Neutrophil (primary cell): ENCODE measurements around the gene ABCA12.
"Not testable (repeated sequence)": the region's sequence is repeated elsewhere in the genome, so short reads cannot be mapped to it uniquely, and the experiment has no call there.

Source experiments
- H3K27ac ChIP-seq: fragments of 200-600 bp; sonication (generic); 2 replicates; pipeline ENCODE4 v1.5.1; 2016; ENCODE audit warnings: mild to moderate bottlenecking, moderate library complexity
- H3K27me3 ChIP-seq: fragments of 200-600 bp; sonication (generic); 2 replicates; pipeline ENCODE4 v1.6.0; 2016; ENCODE audit warnings: mild to moderate bottlenecking
- H3K36me3 ChIP-seq: fragments of 200-600 bp; sonication (generic); 2 replicates; pipeline ENCODE4 v1.5.1; 2017
- H3K4me1 ChIP-seq, 2 experiments: fragments of 200-600 bp in 1 of 2; sonication (generic) in 1 of 2; 1 replicate in 1 of 2; 2 replicates in 1 of 2; pipeline versions ENCODE4 v1.5.1 to v1.6.1; 2013 to 2016; ENCODE audit warnings: low read depth in 1 of 2, low read length in 1 of 2, mild to moderate bottlenecking in 1 of 2, moderate library complexity in 1 of 2; ENCODE audit not compliant: control insufficient read depth in 1 of 2, insufficient read depth in 1 of 2
- H3K4me3 ChIP-seq, 2 experiments: fragments of 200-600 bp in 1 of 2; sonication (generic) in 1 of 2; 1 replicate in 1 of 2; 2 replicates in 1 of 2; pipeline ENCODE4 v1.5.1; 2013 to 2016; ENCODE audit warnings: low read depth in 1 of 2, low read length in 1 of 2, mild to moderate bottlenecking in 1 of 2, moderate library complexity in 1 of 2
- H3K9me3 ChIP-seq: fragments of 200-600 bp; sonication (generic); 2 replicates; pipeline ENCODE4 v1.5.1; 2016
- TF ChIP-seq, protein P1 (sequence below): fragments of 200-600 bp; sonication (generic); IDR thresholded peaks from 2 replicates; pipeline ENCODE4 v1.5.1; 2016; ENCODE audit warnings: antibody characterized with exemption

ABCA12 gene

DNA sequence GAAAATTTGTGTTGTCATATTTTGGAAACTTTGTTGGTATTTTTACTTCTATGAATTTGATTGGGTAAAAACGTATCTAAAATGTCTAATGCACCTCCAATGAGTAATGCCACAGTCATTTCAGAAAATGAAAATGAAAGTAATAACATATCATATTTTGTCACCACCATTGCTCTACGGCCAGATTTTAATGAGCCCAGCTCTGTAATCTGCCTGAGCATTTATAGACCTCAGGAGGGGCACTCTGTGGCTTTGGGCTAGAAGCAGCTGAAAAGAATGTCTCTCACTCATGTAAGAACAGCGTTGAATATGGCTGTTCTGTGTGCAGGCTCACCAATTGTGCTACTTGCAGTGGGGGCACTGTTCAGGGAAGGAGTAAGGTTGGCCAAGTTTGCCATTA lies 32.7 kb upstream of the ABCA12 start:
- Histone ChIP-seq H3K27ac (no peak overlapping the region), H3K4me1 (no peaks in the 10 kb centered on the region), H3K9me3 (no peaks in the 10 kb centered on the region), H3K4me3 (no peak overlapping the region), H3K27me3 (no peaks in the 10 kb centered on the region), H3K36me3 (no peaks in the 10 kb centered on the region)
- TF ChIP-seq, protein P1, sequence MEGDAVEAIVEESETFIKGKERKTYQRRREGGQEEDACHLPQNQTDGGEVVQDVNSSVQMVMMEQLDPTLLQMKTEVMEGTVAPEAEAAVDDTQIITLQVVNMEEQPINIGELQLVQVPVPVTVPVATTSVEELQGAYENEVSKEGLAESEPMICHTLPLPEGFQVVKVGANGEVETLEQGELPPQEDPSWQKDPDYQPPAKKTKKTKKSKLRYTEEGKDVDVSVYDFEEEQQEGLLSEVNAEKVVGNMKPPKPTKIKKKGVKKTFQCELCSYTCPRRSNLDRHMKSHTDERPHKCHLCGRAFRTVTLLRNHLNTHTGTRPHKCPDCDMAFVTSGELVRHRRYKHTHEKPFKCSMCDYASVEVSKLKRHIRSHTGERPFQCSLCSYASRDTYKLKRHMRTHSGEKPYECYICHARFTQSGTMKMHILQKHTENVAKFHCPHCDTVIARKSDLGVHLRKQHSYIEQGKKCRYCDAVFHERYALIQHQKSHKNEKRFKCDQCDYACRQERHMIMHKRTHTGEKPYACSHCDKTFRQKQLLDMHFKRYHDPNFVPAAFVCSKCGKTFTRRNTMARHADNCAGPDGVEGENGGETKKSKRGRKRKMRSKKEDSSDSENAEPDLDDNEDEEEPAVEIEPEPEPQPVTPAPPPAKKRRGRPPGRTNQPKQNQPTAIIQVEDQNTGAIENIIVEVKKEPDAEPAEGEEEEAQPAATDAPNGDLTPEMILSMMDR, result no peak

DNA sequence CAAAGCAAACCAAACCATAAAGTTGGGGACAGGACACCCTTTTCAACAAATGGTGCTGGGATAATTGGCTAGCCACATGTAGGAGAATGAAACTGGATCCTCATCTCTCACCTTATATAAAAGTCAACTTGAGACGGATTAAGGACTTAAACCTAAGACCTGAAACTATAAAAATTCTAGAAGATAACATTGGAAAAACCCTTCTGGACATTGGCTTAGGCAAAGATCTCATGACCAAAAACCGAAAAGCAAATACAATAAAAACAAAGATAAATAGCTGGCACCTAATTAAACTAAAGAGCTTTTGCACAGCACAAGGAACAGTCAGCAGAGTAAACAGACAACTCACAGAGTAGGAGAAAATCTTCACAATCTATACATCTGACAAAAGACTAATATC lies 28.1 kb upstream of the ABCA12 start:
- not testable (repeated sequence) for H3K27me3 ChIP-seq, H3K9me3 ChIP-seq, H3K27ac ChIP-seq

DNA sequence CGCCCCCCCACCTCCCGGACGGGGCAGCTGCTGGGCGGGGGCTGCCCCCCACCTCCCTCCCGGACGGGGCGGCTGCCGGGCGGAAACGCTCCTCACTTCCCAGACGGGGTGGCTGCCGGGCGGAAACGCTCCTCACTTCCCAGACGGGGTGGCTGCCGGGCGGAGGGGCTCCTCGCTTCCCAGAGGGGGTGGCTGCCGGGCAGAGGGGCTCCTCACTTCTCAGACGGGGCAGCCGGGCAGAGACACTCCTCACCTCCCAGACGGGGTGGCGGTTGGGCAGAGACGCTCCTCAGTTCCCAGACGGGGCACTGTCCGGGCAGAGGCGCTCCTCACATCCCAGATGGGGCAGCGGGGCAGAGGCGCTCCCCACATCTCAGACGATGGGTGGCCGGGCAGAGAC lies 24.9 kb upstream of the ABCA12 start:
- H3K4me1 ChIP-seq, H3K36me3 ChIP-seq, H3K9me3 ChIP-seq, H3K27me3 ChIP-seq, H3K27ac ChIP-seq, H3K4me3 ChIP-seq: not testable (repeated sequence)

More for the DNA sequence above, 28.1 kb upstream of the ABCA12 start:
- not testable (repeated sequence) for H3K36me3 ChIP-seq, H3K4me1 ChIP-seq, H3K4me3 ChIP-seq

DNA sequence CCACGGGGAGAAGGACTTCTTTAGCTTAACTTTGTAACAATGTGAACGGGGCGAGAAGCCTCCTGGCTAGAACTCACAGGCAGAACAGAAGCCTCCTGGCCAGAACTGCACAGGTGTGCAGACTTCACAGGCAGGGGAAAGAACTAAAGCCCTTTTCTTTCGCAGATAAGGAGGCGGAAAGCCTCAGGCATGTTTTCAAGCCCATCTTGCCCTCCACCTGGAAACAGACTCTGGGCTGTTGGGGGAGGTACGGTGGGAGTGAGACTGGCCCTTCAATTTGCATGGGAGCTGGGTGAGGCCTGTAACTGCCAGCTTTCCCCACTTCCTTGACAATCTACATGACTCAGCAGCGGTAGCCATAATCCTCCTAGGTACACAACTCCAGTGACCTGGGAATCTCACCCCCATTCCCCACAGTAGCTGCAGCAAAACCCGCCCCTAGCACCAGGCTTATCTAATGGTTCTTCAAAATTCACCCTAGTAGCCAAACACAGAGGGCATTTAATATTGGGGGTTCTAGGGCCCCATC lies 22.9 kb upstream of the ABCA12 start:
- Histone ChIP-seq H3K27ac (no peak overlapping the region), H3K4me1 (no peaks in the 10 kb centered on the region), H3K9me3 (no peaks in the 10 kb centered on the region), H3K27me3 (no peaks in the 10 kb centered on the region), H3K36me3 (no peaks in the 10 kb centered on the region), H3K4me3 (no peak overlapping the region)
- TF ChIP-seq, protein P1, result no peak

DNA sequence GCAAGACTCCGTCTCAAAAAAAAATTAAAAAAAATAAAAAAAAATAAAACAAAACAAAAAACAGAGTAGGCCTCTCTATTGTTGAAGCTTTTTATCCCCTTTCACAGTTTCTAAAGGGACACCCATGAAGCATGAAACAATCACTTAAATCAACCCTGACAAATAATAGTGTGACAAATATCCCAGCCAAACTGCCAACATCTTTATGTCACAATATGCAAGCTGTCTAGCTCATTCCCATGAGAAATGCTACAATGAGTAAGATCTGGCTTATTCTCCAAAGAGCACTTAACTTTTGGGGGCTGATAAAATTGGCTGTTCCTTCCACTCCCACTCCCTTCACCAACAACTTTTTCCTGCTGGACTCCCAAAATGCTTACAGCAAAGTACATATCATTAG lies 21.7 kb upstream of the ABCA12 start:
- H3K4me1 ChIP-seq, result no peaks in the 10 kb centered on the region
- no peaks in the 10 kb centered on the region for H3K9me3 ChIP-seq
- H3K27ac ChIP-seq, result no peak overlapping the region
- H3K36me3 ChIP-seq, result no peaks in the 10 kb centered on the region
- H3K27me3 ChIP-seq, result no peaks in the 10 kb centered on the region
- H3K4me3 ChIP-seq, result no peak overlapping the region
- TF ChIP-seq, protein P1, result no peak

DNA sequence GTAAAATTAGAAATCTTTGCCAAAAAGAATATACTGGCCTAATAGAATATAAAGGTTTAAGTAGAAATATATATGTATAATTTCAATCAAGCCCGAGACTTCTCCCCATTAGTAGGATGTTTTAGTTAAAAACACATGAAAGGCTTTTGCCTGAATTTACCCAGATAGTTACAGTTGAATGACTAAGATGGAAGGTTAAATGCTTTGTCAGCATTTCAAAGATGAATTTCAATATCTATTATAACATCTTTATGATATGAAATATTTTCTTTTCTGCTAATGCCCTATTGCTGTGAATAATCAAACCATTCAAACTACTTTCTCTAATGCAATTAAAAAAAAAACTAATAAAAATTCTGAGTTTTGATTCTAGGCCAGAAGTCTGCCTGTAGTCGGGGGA lies 18.0 kb upstream of the ABCA12 start:
- no peak overlapping the region for H3K4me3 ChIP-seq
- no peaks in the 10 kb centered on the region for H3K36me3 ChIP-seq
- no peaks in the 10 kb centered on the region for H3K9me3 ChIP-seq
- TF ChIP-seq, protein P1, result no peak
- H3K4me1 ChIP-seq, result no peaks in the 10 kb centered on the region
- H3K27ac ChIP-seq, result no peak overlapping the region
- H3K27me3 ChIP-seq, result no peaks in the 10 kb centered on the region

DNA sequence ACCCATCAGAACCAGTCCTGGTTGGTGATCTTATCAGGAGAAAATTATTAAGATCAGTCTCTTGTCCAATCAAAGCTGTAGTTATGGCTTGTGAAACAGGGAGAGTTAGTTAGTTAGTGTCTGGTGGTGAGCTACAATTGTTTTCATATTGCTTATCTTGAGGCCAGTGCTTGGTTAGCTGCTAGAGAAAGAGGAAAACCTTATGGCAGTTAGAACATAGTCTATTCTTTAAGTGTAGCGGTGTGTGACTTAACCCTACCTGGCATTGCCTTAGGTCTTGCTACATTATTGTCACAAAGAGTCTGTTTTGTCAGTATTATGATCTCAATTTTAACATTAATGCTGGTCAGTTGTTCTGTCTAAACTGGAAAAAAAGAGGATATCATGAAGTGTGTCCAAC lies 11.5 kb upstream of the ABCA12 start:
- Histone ChIP-seq H3K27me3 (no peaks in the 10 kb centered on the region), H3K36me3 (no peaks in the 10 kb centered on the region), H3K4me3 (no peak overlapping the region), H3K9me3 (no peaks in the 10 kb centered on the region), H3K4me1 (no peaks in the 10 kb centered on the region), H3K27ac (no peak overlapping the region)
- TF ChIP-seq, protein P1, result no peak
